Measurements from ENCODE around the gene USP54. TPM values are rescaled to one million over a fixed set of nuclear protein-coding genes. Genes with fewer than 3 reads are reported as not detected.

The USP54 gene
- total and polyA plus RNA-seq, 9 of the 15 experiments (the other 6 are each of a cell fraction or from before 2014, with no cell fraction given): 3.8 to 40.1 (median 16.9) TPM

- TF ChIP-seq, protein P1, sequence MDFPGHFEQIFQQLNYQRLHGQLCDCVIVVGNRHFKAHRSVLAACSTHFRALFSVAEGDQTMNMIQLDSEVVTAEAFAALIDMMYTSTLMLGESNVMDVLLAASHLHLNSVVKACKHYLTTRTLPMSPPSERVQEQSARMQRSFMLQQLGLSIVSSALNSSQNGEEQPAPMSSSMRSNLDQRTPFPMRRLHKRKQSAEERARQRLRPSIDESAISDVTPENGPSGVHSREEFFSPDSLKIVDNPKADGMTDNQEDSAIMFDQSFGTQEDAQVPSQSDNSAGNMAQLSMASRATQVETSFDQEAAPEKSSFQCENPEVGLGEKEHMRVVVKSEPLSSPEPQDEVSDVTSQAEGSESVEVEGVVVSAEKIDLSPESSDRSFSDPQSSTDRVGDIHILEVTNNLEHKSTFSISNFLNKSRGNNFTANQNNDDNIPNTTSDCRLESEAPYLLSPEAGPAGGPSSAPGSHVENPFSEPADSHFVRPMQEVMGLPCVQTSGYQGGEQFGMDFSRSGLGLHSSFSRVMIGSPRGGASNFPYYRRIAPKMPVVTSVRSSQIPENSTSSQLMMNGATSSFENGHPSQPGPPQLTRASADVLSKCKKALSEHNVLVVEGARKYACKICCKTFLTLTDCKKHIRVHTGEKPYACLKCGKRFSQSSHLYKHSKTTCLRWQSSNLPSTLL (IDR thresholded peaks at IDR 0.05): no peak
- TF ChIP-seq NCOA6 (IDR thresholded peaks at IDR 0.05): no peak
- TF ChIP-seq BRD4 (IDR thresholded peaks at IDR 0.05): peak; percentile 84; the same call in 1 of the 2 replicates
- TF ChIP-seq, protein P2, sequence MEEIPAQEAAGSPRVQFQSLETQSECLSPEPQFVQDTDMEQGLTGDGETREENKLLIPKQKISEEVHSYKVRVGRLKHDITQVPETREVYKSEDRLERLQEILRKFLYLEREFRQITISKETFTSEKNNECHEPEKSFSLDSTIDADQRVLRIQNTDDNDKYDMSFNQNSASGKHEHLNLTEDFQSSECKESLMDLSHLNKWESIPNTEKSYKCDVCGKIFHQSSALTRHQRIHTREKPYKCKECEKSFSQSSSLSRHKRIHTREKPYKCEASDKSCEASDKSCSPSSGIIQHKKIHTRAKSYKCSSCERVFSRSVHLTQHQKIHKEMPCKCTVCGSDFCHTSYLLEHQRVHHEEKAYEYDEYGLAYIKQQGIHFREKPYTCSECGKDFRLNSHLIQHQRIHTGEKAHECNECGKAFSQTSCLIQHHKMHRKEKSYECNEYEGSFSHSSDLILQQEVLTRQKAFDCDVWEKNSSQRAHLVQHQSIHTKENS (CRISPR knock-in tag; IDR thresholded peaks at IDR 0.05): no peak
- TF ChIP-seq MXI1 (IDR thresholded peaks at IDR 0.05; ENCODE audit: low read depth, low read length): no peak
- TF ChIP-seq, protein P3, sequence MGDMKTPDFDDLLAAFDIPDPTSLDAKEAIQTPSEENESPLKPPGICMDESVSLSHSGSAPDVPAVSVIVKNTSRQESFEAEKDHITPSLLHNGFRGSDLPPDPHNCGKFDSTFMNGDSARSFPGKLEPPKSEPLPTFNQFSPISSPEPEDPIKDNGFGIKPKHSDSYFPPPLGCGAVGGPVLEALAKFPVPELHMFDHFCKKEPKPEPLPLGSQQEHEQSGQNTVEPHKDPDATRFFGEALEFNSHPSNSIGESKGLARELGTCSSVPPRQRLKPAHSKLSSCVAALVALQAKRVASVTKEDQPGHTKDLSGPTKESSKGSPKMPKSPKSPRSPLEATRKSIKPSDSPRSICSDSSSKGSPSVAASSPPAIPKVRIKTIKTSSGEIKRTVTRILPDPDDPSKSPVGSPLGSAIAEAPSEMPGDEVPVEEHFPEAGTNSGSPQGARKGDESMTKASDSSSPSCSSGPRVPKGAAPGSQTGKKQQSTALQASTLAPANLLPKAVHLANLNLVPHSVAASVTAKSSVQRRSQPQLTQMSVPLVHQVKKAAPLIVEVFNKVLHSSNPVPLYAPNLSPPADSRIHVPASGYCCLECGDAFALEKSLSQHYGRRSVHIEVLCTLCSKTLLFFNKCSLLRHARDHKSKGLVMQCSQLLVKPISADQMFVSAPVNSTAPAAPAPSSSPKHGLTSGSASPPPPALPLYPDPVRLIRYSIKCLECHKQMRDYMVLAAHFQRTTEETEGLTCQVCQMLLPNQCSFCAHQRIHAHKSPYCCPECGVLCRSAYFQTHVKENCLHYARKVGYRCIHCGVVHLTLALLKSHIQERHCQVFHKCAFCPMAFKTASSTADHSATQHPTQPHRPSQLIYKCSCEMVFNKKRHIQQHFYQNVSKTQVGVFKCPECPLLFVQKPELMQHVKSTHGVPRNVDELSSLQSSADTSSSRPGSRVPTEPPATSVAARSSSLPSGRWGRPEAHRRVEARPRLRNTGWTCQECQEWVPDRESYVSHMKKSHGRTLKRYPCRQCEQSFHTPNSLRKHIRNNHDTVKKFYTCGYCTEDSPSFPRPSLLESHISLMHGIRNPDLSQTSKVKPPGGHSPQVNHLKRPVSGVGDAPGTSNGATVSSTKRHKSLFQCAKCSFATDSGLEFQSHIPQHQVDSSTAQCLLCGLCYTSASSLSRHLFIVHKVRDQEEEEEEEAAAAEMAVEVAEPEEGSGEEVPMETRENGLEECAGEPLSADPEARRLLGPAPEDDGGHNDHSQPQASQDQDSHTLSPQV (IDR thresholded peaks at IDR 0.05): peak; percentile 19; the same call in 1 of the 2 replicates
- no peak for TF ChIP-seq IRF2 (CRISPR knock-in tag; IDR thresholded peaks at IDR 0.05)
- TF ChIP-seq FIP1L1 (IDR thresholded peaks at IDR 0.05; ENCODE audit: low read depth, low read length, poor library complexity, severe bottlenecking): peak; percentile 91
- no peak for TF ChIP-seq MCM5 (IDR thresholded peaks at IDR 0.05; ENCODE audit: low read depth)
- TF ChIP-seq ESRRB (CRISPR knock-in tag; IDR thresholded peaks at IDR 0.05; ENCODE audit: borderline replicate concordance): no peak
- no peak for TF ChIP-seq SREBF1 (IDR thresholded peaks at IDR 0.05; ENCODE audit: borderline replicate concordance, low read depth, low read length)
- no peak for TF ChIP-seq BHLHE40 (IDR thresholded peaks at IDR 0.05; ENCODE audit: low read length)
- TF ChIP-seq, protein P4, sequence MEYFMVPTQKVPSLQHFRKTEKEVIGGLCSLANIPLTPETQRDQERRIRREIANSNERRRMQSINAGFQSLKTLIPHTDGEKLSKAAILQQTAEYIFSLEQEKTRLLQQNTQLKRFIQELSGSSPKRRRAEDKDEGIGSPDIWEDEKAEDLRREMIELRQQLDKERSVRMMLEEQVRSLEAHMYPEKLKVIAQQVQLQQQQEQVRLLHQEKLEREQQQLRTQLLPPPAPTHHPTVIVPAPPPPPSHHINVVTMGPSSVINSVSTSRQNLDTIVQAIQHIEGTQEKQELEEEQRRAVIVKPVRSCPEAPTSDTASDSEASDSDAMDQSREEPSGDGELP (CRISPR knock-in tag; IDR thresholded peaks at IDR 0.05; ENCODE audit: borderline replicate concordance): peak; percentile 70
- TF ChIP-seq ZNF668 (CRISPR knock-in tag; IDR thresholded peaks at IDR 0.05): no peak
- TF ChIP-seq ZNF583 (CRISPR knock-in tag; IDR thresholded peaks at IDR 0.05): 0 out of 2 replicates have a peak, but pooled peaks have one; percentile 14
- TF ChIP-seq OTX1 (CRISPR knock-in tag; IDR thresholded peaks at IDR 0.05): peak; percentile 39; the same call in 1 of the 2 replicates
- no peak for TF ChIP-seq MTA2 (IDR thresholded peaks at IDR 0.05; ENCODE audit: low read depth)
- no peak for TF ChIP-seq GMEB1 (CRISPR knock-in tag; IDR thresholded peaks at IDR 0.05)
- TF ChIP-seq ETV1 (tag; conservative IDR thresholded peaks at IDR 0.05; ENCODE audit: low read depth): peak; percentile 65
Measured at GRCh38 chr10:73495226-73495883, 95.8 kb downstream of the USP54 start (continued).

Measured in K562 (cell line).